Measurements from ENCODE around the gene TCEA3.

The TCEA3 gene

GRCh38 chr1:23396380-23396779 is 28.2 kb downstream of the TCEA3 start:
- H3K4me3 ChIP-seq (replicated peaks in 1 of 2; ENCODE audit: low read depth in 2 of 2, low read length in 2 of 2): no peak overlapping the region
- DNase-seq (ENCODE audit: low read depth in 2 of 2): no peak
- no peak for TF ChIP-seq CTCF (IDR thresholded peaks at IDR 0.05; ENCODE audit: low read depth, low read length)

GRCh38 chr1:23395849-23396248 is 28.7 kb downstream of the TCEA3 start:
- DNase-seq (ENCODE audit: low read depth in 2 of 2): no peak
- H3K4me3 ChIP-seq (replicated peaks in 1 of 2; ENCODE audit: low read depth in 2 of 2, low read length in 2 of 2): no peak overlapping the region
- TF ChIP-seq CTCF (IDR thresholded peaks at IDR 0.05; ENCODE audit: low read depth, low read length): no peak

- no peak for TF ChIP-seq CTCF (IDR thresholded peaks at IDR 0.05; ENCODE audit: low read depth, low read length)
- H3K4me3 ChIP-seq (replicated peaks in 1 of 2; ENCODE audit: low read depth in 2 of 2, low read length in 2 of 2): no peak overlapping the region
- DNase-seq (ENCODE audit: low read depth in 2 of 2): no peak
Observed at GRCh38 chr1:23395154-23395724, 29.3 kb downstream of the TCEA3 start.

- peak; percentile 9 for TF ChIP-seq CTCF (IDR thresholded peaks at IDR 0.05; ENCODE audit: low read depth, low read length)
- no peak overlapping the region for H3K4me3 ChIP-seq (replicated peaks in 1 of 2; ENCODE audit: low read depth in 2 of 2, low read length in 2 of 2)
- peak; percentile 67 to 95 for DNase-seq (ENCODE audit: low read depth in 2 of 2)
Observed at GRCh38 chr1:23394684-23395083, 29.9 kb downstream of the TCEA3 start.

GRCh38 chr1:23394181-23394580 is 30.4 kb downstream of the TCEA3 start:
- H3K4me3 ChIP-seq (replicated peaks in 1 of 2; ENCODE audit: low read depth in 2 of 2, low read length in 2 of 2): no peak overlapping the region
- no peak for TF ChIP-seq CTCF (IDR thresholded peaks at IDR 0.05; ENCODE audit: low read depth, low read length)
- peak; percentile 82 to 98 for DNase-seq (ENCODE audit: low read depth in 2 of 2)

- no peak for TF ChIP-seq CTCF (IDR thresholded peaks at IDR 0.05; ENCODE audit: low read depth, low read length)
- no peak overlapping the region for H3K4me3 ChIP-seq (replicated peaks in 1 of 2; ENCODE audit: low read depth in 2 of 2, low read length in 2 of 2)
- DNase-seq (ENCODE audit: low read depth in 2 of 2): peak; percentile 62 to 90
Observed at GRCh38 chr1:23393706-23394105, 30.8 kb downstream of the TCEA3 start.
